HAP-1 (cell line): ENCODE results near the gene UGGT2.
"Not testable (repeated sequence)": the region's sequence is repeated elsewhere in the genome, so short reads cannot be mapped to it uniquely, and the experiment has no call there.

Source experiments
- DNase-seq, 2 experiments: peaks; one replicate each; pipeline ENCODE4 v3.0.0-alpha.2; 2016 to 2020; ENCODE audit warnings: low spot score in 2 of 2
- H3K27me3 ChIP-seq: fragments of 250-450 bp; sonication (Bioruptor Pico); 2 replicates; pipeline ENCODE4 v1.5.1; 2020; ENCODE audit warnings: low read depth, mild to moderate bottlenecking, moderate library complexity
- H3K36me3 ChIP-seq: fragments of 250-450 bp; sonication (Bioruptor Pico); replicated peaks from 2 replicates; pipeline ENCODE4 v1.5.1; 2020; ENCODE audit warnings: mild to moderate bottlenecking
- H3K4me1 ChIP-seq: fragments of 250-450 bp; sonication (Bioruptor Pico); 2 replicates; pipeline ENCODE4 v1.5.1; 2020; ENCODE audit warnings: mild to moderate bottlenecking
- H3K4me3 ChIP-seq: fragments of 250-450 bp; sonication (Bioruptor Pico); 2 replicates; pipeline ENCODE4 v1.5.1; 2020; ENCODE audit warnings: mild to moderate bottlenecking, moderate library complexity
- H3K9me3 ChIP-seq: fragments of 250-450 bp; sonication (Bioruptor Pico); 2 replicates; pipeline ENCODE4 v1.5.1; 2020; ENCODE audit warnings: mild to moderate bottlenecking, moderate library complexity
- in situ Hi-C: fragments of 300-500 bp; cut with MboI; formaldehyde crosslinking; loops from 3 replicates; pipeline ENCODE4 v1.14.3; 2020; ENCODE audit warnings: low sequenced_read_pairs, inconsistent platforms, mixed read lengths

Gene UGGT2

GRCh38 chr13:95929430-95929829 lies 123.8 kb downstream of the UGGT2 start:
- no peaks in the 10 kb centered on the region for H3K4me1 ChIP-seq

GRCh38 chr13:95928367-95928906 lies 124.8 kb downstream of the UGGT2 start:
- DNase-seq, H3K4me1 ChIP-seq, H3K36me3 ChIP-seq, H3K27me3 ChIP-seq, H3K4me3 ChIP-seq, H3K9me3 ChIP-seq, in situ Hi-C loops: not testable (repeated sequence)

More at GRCh38 chr13:95929430-95929829, 123.8 kb downstream of the UGGT2 start:
- H3K4me3 ChIP-seq, result no peak overlapping the region
- in situ Hi-C loops, result no loop called here
- no peak for DNase-seq
- H3K36me3 ChIP-seq, result peaks cover 13% of the 10 kb centered on the region
- H3K9me3 ChIP-seq, result peaks cover 5% of the 10 kb centered on the region
- H3K27me3 ChIP-seq, result no peaks in the 10 kb centered on the region

- in situ Hi-C loops, result no loop called here
- Histone ChIP-seq H3K4me1 (no peaks in the 10 kb centered on the region; the same call in 1 of the 2 replicates), H3K4me3 (no peak overlapping the region), H3K36me3 (peaks cover 7% of the 10 kb centered on the region), H3K27me3 (no peaks in the 10 kb centered on the region), H3K9me3 (peaks cover 5% of the 10 kb centered on the region)
- DNase-seq, result no peak
Measured at GRCh38 chr13:95926231-95926630, 127.0 kb downstream of the UGGT2 start.

- H3K4me3 ChIP-seq, result no peak overlapping the region
- DNase-seq, result no peak
- in situ Hi-C loops, result no loop called here
- H3K27me3 ChIP-seq, result no peaks in the 10 kb centered on the region
- H3K36me3 ChIP-seq, result peaks cover 4% of the 10 kb centered on the region
- H3K9me3 ChIP-seq, result peaks cover 3% of the 10 kb centered on the region
- H3K4me1 ChIP-seq, result peaks cover 10% of the 10 kb centered on the region
Measured at GRCh38 chr13:95924389-95924994, 128.7 kb downstream of the UGGT2 start.

GRCh38 chr13:95921485-95921884 lies 131.7 kb downstream of the UGGT2 start:
- in situ Hi-C loops, result no loop called here
- DNase-seq, result no peak
- no peaks in the 10 kb centered on the region for H3K27me3 ChIP-seq

GRCh38 chr13:95920485-95920884 lies 132.7 kb downstream of the UGGT2 start:
- in situ Hi-C loops, result no loop called here
- H3K27me3 ChIP-seq, result no peaks in the 10 kb centered on the region
- no peaks in the 10 kb centered on the region for H3K9me3 ChIP-seq
- peak in 1 of 2 experiments; percentile 70 for DNase-seq
- 0 out of 2 replicates have a peak, but pooled peaks cover 2% of the 10 kb centered on the region for H3K36me3 ChIP-seq
- H3K4me1 ChIP-seq, result peaks cover 10% of the 10 kb centered on the region
- no peak overlapping the region for H3K4me3 ChIP-seq

More at GRCh38 chr13:95921485-95921884, 131.7 kb downstream of the UGGT2 start:
- no peak overlapping the region for H3K4me3 ChIP-seq
- 0 out of 2 replicates have a peak, but pooled peaks cover 2% of the 10 kb centered on the region for H3K36me3 ChIP-seq
- no peaks in the 10 kb centered on the region for H3K9me3 ChIP-seq
- peaks cover 10% of the 10 kb centered on the region for H3K4me1 ChIP-seq

- H3K4me1 ChIP-seq, result peaks cover 10% of the 10 kb centered on the region
- no peak overlapping the region for H3K4me3 ChIP-seq
- no peaks in the 10 kb centered on the region for H3K27me3 ChIP-seq
- 0 out of 2 replicates have a peak, but pooled peaks cover under 1% of the 10 kb centered on the region for H3K9me3 ChIP-seq
- DNase-seq, result no peak
- H3K36me3 ChIP-seq, result no peaks in the 10 kb centered on the region
- in situ Hi-C loops, result no loop called here
Measured at GRCh38 chr13:95918860-95919259, 134.3 kb downstream of the UGGT2 start.

- in situ Hi-C loops, result no loop called here
- no peaks in the 10 kb centered on the region for H3K27me3 ChIP-seq
- 0 out of 2 replicates have a peak, but pooled peaks cover 2% of the 10 kb centered on the region for H3K9me3 ChIP-seq
- H3K36me3 ChIP-seq, result peaks cover 3% of the 10 kb centered on the region
- no peak for DNase-seq
- no peak overlapping the region for H3K4me3 ChIP-seq
- H3K4me1 ChIP-seq, result peaks cover under 1% of the 10 kb centered on the region; the same call in 1 of the 2 replicates
Measured at GRCh38 chr13:95914991-95915501, 138.2 kb downstream of the UGGT2 start.

- Histone ChIP-seq H3K36me3 (no peaks in the 10 kb centered on the region), H3K9me3 (no peaks in the 10 kb centered on the region), H3K4me3 (no peak overlapping the region), H3K4me1 (no peaks in the 10 kb centered on the region), H3K27me3 (no peaks in the 10 kb centered on the region)
- in situ Hi-C loops, result no loop called here
- DNase-seq, result no peak
Measured at GRCh38 chr13:95906999-95907398, 146.2 kb downstream of the UGGT2 start.

GRCh38 chr13:95903569-95903968 lies 149.6 kb downstream of the UGGT2 start:
- DNase-seq, result no peak
- no peaks in the 10 kb centered on the region for H3K4me1 ChIP-seq
- no peaks in the 10 kb centered on the region for H3K36me3 ChIP-seq
- H3K4me3 ChIP-seq, result no peak overlapping the region
- H3K9me3 ChIP-seq, result no peaks in the 10 kb centered on the region
- H3K27me3 ChIP-seq, result no peaks in the 10 kb centered on the region
- in situ Hi-C loops, result no loop called here

GRCh38 chr13:95902741-95903140 lies 150.5 kb downstream of the UGGT2 start:
- Histone ChIP-seq H3K4me3 (no peak overlapping the region), H3K36me3 (no peaks in the 10 kb centered on the region), H3K9me3 (no peaks in the 10 kb centered on the region), H3K4me1 (no peaks in the 10 kb centered on the region), H3K27me3 (no peaks in the 10 kb centered on the region)
- DNase-seq, result no peak
- in situ Hi-C loops, result no loop called here

- in situ Hi-C loops, result no loop called here
- Histone ChIP-seq H3K4me3 (no peak overlapping the region), H3K27me3 (no peaks in the 10 kb centered on the region), H3K36me3 (no peaks in the 10 kb centered on the region), H3K9me3 (no peaks in the 10 kb centered on the region), H3K4me1 (no peaks in the 10 kb centered on the region)
- DNase-seq, result no peak
Measured at GRCh38 chr13:95898256-95898655, 154.9 kb downstream of the UGGT2 start.

- H3K36me3 ChIP-seq, result no peaks in the 10 kb centered on the region
- in situ Hi-C loops, result no loop called here
- no peaks in the 10 kb centered on the region for H3K9me3 ChIP-seq
- H3K27me3 ChIP-seq, result no peaks in the 10 kb centered on the region
- no peak overlapping the region for H3K4me3 ChIP-seq
- no peak for DNase-seq
- no peaks in the 10 kb centered on the region for H3K4me1 ChIP-seq
Measured at GRCh38 chr13:95896301-95896700, 156.9 kb downstream of the UGGT2 start.

GRCh38 chr13:95893861-95894260 lies 159.3 kb downstream of the UGGT2 start:
- Histone ChIP-seq H3K4me3 (no peak overlapping the region), H3K36me3 (no peaks in the 10 kb centered on the region), H3K9me3 (no peaks in the 10 kb centered on the region), H3K4me1 (no peaks in the 10 kb centered on the region), H3K27me3 (no peaks in the 10 kb centered on the region)
- in situ Hi-C loops, result no loop called here
- no peak for DNase-seq
